HL-60/S4 (cell line): Measurements from ENCODE around the gene CCDC6.
"Not testable (repeated sequence)": the region's sequence is repeated elsewhere in the genome, so short reads cannot be mapped to it uniquely, and the experiment has no call there.

Experiments used
- in situ Hi-C: fragments of 300-500 bp; cut with MboI; formaldehyde crosslinking; loops from 2 replicates; pipeline ENCODE4 v1.14.3; 2022; ENCODE audit warnings: low sequenced_read_pairs

The CCDC6 gene

GRCh38 chr10:59881640-59882039 is 24.7 kb downstream of the CCDC6 start:
- in situ Hi-C loops: no loop called here

GRCh38 chr10:59880971-59881510 is 25.3 kb downstream of the CCDC6 start:
- in situ Hi-C loops: no loop called here

- in situ Hi-C loops: no loop called here
Measured at GRCh38 chr10:59880019-59880717, 26.2 kb downstream of the CCDC6 start.

- in situ Hi-C loops: no loop called here
Measured at GRCh38 chr10:59879363-59879913, 26.9 kb downstream of the CCDC6 start.

DNA sequence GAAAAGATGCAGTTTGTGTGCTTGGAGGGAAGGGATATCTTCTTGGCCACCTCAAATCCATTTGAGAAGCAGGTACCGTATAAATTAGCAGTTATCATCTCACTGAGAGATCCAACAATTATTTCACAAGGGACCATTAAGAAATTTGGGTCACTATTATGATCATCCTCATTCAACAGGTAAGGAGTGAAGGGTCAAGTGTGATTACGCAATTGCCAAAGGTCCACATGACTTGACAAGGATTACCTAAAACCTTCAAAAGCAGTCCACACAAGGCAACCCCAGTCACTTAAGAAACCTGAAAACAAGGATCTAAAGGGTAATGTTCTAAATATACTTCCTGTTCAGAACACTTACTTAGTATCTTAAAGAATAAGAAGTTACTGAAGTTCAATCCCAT is 27.4 kb downstream of the CCDC6 start:
- in situ Hi-C loops: no loop called here

DNA sequence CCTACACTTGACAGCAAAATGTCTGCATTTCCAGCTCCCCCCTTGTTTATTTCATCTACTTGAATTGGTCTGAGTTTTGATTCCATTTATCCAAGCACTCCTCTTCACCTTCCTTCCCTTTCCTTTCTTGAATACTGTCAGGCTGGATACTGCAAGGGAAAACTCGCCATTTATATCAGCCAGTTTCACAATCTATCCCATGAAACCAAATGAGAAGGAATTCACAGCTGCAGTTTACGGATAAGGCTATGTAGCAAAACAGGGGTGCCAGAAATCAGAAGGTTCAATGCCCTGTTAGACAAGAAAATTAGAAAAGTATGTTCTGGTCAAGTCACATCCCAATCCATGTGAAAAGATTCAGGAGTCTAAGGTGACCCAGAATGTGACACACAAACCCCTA is 28.1 kb downstream of the CCDC6 start:
- in situ Hi-C loops: no loop called here

DNA sequence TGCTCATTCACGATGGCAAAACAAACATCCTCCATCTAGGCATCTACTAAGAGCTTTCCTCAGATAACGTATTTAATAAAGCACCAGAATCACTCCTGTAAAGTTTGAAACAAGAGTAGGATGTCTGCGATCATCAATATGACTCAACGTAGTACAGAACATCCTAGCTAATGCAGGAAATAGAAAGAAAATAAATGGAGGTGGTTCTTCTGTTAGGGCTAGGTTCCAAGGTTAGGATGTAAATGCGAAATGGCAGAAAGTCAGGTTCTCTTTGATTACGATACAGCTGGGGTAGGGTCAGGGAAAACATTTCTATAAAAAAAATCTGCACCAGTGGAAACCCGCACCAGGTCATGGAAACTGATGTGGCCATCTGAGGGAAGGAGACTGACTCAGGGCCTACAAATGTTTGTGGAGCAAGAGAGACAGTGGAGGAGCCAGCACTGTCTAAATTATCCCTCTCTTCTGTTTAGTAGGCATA is 29.1 kb downstream of the CCDC6 start:
- in situ Hi-C loops: no loop called here

GRCh38 chr10:59876695-59877094 is 29.7 kb downstream of the CCDC6 start:
- in situ Hi-C loops: no loop called here

DNA sequence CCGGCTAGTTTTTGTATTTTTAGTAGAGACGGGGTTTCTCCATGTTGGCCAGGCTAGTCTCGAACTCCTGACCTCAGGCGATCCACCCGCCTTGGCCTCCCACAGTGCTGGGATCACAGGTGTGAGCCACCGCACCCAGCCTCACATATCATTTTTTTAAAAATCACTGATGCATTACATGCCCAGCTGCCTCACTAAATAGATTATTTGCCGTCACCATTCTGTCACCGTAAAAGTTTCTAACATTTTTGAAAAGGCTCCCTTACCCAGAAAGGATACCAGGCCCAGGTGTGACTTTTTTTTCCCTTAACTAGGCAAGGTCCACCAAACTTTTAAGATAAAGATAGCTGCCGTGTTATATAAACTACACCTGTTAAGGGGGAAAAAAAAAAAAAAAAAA is 30.1 kb downstream of the CCDC6 start:
- in situ Hi-C loops: not testable (repeated sequence)

DNA sequence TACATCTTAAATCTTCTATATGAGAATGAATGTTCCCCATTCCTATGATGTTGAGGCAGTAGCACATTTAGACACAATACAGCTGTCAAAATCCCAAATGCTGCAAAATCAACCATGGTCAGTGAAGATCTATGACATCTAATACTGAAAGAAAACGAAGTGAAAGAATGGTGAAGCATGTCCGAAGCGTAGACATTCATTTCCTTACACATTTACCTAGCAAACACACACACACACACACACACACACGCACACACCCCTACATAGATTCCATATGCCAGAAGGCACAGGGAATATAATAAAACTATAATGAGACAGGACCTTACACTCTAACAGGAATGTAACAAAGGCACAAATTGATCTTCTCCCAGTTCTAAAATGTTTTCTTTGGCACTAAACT is 32.5 kb downstream of the CCDC6 start:
- in situ Hi-C loops: no loop called here

DNA sequence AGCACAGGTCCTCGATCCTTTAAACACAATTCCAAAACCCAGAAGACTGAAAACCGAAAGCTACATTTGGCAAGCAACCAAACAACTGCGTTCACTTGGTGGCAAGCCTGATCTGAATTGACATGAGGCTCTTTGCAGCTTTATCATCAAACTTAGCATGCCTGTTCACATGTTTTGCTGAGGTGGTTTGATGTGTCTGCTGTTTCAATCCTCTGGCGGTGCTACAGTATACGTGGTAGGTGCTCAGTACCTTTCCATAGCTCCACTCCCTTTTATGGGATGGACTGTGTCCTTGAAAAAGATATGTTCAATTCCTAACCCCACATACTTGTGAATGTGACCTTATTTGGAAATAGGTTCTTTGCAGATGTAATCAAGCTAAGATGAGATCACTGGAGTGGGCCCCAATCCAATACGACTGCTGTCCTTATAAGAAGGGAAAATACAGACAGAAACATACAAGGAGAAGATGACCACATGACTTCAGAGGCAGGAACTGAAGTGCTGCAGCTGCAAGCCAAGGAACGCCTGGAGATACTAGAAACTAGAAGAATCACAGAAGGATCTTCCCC is 33.4 kb downstream of the CCDC6 start:
- in situ Hi-C loops: no loop called here

- in situ Hi-C loops: no loop called here
Measured at GRCh38 chr10:59870152-59870551, 36.2 kb downstream of the CCDC6 start.

DNA sequence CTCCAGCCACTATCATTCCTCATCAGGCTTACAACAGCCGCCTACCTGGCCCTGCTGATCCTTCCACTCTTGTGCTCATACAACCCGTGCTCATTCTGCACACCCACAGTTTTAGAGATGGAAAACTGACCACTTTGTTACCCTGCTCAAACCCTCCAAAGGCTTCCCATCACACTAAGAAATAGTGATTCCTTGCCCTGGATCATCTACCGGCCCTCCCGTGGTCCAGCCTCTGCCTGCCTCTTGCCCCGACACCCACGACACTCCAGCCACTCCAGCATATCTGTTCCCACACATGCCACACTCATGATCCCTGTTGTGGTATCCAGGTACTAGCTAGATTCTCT is 36.8 kb downstream of the CCDC6 start:
- in situ Hi-C loops: no loop called here

DNA sequence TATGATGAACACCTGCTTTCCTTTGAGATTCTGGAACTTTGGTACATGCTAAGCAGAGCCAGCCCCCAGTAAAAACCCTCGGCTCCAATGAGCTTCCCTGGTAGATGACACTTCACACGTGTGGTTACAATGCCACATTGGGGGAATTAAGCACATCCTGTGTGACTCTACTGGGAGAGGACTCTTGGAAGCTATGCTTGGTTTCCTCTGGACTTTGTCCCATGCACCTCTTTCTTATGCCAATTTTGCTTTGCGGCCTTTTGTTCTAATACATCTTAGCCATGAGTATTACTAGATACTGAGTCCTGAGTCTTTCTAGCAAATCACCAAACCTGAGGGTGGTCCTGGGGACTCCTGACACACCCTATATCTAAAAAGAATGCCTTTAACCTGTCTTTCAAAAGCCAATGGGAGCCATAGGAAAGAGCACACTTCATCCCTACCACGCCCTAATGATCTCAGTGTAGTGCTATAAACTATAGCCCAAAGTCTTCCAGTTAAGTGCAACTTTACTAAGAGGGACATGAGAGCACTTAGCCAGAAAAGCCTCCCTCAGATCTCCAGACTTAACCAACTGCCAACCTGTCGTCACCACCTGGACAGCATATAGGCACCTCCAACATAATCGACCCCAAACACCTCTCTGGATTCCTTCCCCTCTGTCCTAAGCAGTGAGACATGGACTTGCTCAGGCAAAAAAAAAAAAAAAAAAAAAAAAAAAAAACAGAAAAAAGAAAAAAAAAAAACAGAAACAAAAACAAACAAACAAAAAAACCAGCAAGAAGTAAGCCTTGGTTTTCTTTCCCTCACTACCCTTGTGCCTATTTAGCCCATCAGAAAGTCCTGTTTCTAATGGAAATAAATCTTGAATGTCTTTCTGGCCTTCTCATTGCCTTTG is 37.4 kb downstream of the CCDC6 start:
- in situ Hi-C loops: no loop called here

GRCh38 chr10:59867590-59867989 is 38.8 kb downstream of the CCDC6 start:
- in situ Hi-C loops: no loop called here

GRCh38 chr10:59865101-59865500 is 41.3 kb downstream of the CCDC6 start:
- in situ Hi-C loops: no loop called here

DNA sequence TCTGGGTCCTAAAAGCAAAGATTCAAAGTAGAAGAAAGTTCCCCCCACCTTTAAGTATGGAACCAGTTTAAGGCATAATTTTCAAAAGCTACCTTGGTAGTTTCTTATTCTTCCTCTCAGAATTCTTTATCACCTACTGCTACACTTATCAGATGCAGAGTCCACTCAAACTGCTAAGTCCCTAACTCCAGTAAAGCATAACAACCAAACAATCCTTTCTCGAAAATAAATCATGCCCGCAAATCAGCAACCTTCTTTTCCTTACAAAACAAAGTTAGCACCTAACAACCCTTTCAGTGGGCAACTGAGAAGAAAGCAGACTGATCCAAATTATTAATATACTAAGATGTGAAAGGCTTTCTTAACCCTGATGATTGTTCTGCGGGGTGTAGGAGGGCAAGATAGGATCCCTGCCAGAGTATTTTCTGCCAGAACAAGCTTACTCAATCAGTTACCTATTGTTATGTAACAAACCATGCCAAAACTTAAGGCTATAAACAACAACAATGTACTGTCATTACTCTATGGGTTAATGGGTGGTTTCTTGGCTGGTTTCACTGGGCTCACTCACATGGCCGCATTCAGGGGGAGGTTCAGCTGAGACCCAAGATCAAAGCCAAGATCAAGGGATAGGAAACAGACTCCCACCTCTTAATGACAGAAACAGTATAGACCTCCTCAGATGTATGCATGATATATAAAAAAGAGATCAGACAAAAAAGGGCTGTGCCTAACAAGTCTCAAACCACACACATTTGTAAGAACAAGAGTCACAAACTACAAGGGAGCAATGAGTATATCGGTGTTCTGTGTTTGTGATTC is 42.0 kb downstream of the CCDC6 start:
- in situ Hi-C loops: no loop called here

DNA sequence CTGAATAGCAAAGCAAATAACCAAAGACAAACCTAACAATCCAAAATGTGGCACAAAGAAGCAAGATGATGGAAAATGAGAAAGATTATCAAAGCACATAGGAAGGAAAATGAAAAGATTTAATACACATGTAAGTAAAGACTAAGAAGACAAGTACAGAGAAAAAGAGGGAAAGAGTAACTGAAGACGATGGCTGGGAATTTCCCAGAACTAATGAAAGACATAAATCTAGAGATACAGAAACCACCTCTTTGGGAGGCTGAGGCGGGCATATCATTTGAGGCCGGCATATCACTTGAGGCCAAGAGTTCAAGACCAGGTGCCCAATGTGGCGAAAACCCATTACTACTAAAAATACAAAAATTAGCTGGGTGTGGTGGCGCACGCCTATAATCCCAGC is 46.8 kb downstream of the CCDC6 start:
- in situ Hi-C loops: no loop called here

DNA sequence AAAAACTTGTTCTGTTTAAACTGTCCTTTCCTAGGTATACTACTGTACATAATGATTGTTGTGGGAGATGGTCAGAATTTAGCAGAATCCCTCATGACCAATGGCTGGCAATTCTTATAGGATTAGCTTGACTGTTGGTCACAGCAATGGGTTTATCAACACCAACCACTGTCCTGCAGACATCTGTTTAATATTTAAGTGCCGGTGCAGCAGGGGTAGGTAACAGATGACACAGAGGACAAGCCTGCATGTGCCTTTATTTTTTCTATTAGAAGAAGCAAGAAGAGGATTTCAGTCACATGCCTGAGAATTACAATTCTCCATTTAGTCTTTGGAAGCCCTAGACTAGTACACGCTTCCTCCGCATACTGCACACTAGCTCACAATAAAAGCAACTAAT is 48.4 kb downstream of the CCDC6 start:
- in situ Hi-C loops: no loop called here

GRCh38 chr10:59857049-59857448 is 49.3 kb downstream of the CCDC6 start:
- in situ Hi-C loops: no loop called here
